T-cell (primary cell): ENCODE results near the gene SLC44A2. TPM values are rescaled to one million over a fixed set of nuclear protein-coding genes. Genes with fewer than 3 reads are reported as not detected.

Source experiments
- ATAC-seq, 4 experiments: fragments of 200-7000 bp in 3 of 4; fragments of 150-1000 bp in 1 of 4; cut with Tn5 transposase; replicated peaks in 1 of 4; 1 replicate in 3 of 4; 2 replicates in 1 of 4; pipeline ENCODE4 v1.10.0; 2021; ENCODE audit warnings: moderate library complexity in 3 of 4, mild to moderate bottlenecking in 2 of 4, moderate number of reproducible peaks in 1 of 4
- CTCF ChIA-PET, 2 donors: fragments of 300-600 bp; sonication (Branson Sonifier 250); formaldehyde crosslinking; loops; one replicate each; lab custom pipeline; 2022; ENCODE audit warnings: antibody characterized with exemption in 2 of 2; lab: Charles Lee
- POLR2A ChIA-PET, 2 donors: fragments of 300-600 bp; sonication (Branson Sonifier 250); formaldehyde crosslinking; loops; one replicate each; lab custom pipeline; 2022; ENCODE audit warnings: antibody characterized with exemption in 2 of 2; lab: Charles Lee
- DNase-seq, 35 experiments: peaks; one replicate each; pipeline versions ENCODE4 v3.0.0 to v3.0.0-alpha.2; 2013 to 2023
- H3K27ac ChIP-seq: one replicate; pipeline ENCODE4 v1.5.1; 2013; ENCODE audit warnings: low read length
- H3K27me3 ChIP-seq, 2 experiments: replicated peaks in 1 of 2; 1 replicate in 1 of 2; 2 replicates in 1 of 2; pipeline versions ENCODE4 v1.6.1 to v1.7.0; 2013; ENCODE audit warnings: low read length in 1 of 2, mixed read lengths in 1 of 2; ENCODE audit not compliant: control insufficient read depth in 2 of 2, insufficient read depth in 2 of 2; ENCODE audit errors: extremely low read depth in 1 of 2
- H3K36me3 ChIP-seq, 2 donors: 1 replicate in 1 of 2; 2 replicates in 1 of 2; pipeline versions ENCODE4 v1.6.1 to v1.7.0; 2013; ENCODE audit warnings: low read length in 1 of 2; ENCODE audit not compliant: control insufficient read depth in 2 of 2, insufficient read depth in 1 of 2; ENCODE audit errors: extremely low read depth in 1 of 2
- H3K4me1 ChIP-seq, 2 experiments: 1 replicate in 1 of 2; 2 replicates in 1 of 2; pipeline versions ENCODE4 v1.6.1 to v1.7.0; 2013; ENCODE audit warnings: low read length in 2 of 2, mixed read lengths in 1 of 2; ENCODE audit not compliant: insufficient read depth in 2 of 2, control insufficient read depth in 1 of 2; ENCODE audit errors: extremely low read depth in 1 of 2
- H3K4me3 ChIP-seq, 2 donors: 1 replicate in 1 of 2; 2 replicates in 1 of 2; pipeline versions ENCODE4 v1.5.1 to v1.7.0; 2013; ENCODE audit warnings: mild to moderate bottlenecking in 2 of 2, low read length in 1 of 2, moderate library complexity in 1 of 2; ENCODE audit not compliant: control insufficient read depth in 1 of 2; ENCODE audit errors: extremely low read depth in 1 of 2
- H3K9me3 ChIP-seq: 2 replicates; pipeline ENCODE4 v1.7.0; 2013
- H3K27ac Mint-ChIP-seq, 2 donors: one replicate each; pipeline ENCODE4 v1.8.0; 2020 to 2021; ENCODE audit warnings: mild to moderate bottlenecking in 2 of 2, mixed read lengths in 2 of 2
- H3K27me3 Mint-ChIP-seq, 2 donors: one replicate each; pipeline ENCODE4 v1.8.0; 2021 to 2022; ENCODE audit warnings: mixed read lengths in 2 of 2
- H3K36me3 Mint-ChIP-seq: one replicate; pipeline ENCODE4 v1.8.0; 2021; ENCODE audit warnings: mixed read lengths
- H3K4me1 Mint-ChIP-seq, 3 donors: one replicate each; pipeline ENCODE4 v1.8.0; 2020 to 2022; ENCODE audit warnings: mixed read lengths in 3 of 3, mild to moderate bottlenecking in 1 of 3
- H3K4me3 Mint-ChIP-seq, 3 donors: one replicate each; pipeline ENCODE4 v1.8.0; 2020 to 2022; ENCODE audit warnings: mild to moderate bottlenecking in 3 of 3, mixed read lengths in 3 of 3, moderate library complexity in 3 of 3
- H3K9me3 Mint-ChIP-seq, 3 donors: one replicate each; pipeline ENCODE4 v1.8.0; 2020 to 2022; ENCODE audit warnings: mixed read lengths in 3 of 3
- WGBS: methylation state at CpG from one replicate; pipeline ENCODE4 v1.1.5; 2013; ENCODE audit warnings: missing lambda C conversion rate; ENCODE audit not compliant: insufficient coverage; 5-methylcytosine and 5-hydroxymethylcytosine counted together
- total RNA-seq, 35 experiments: library from RNA in 6 of 35; stranded (reverse) in 6 of 35; fragments of 120-200 nt in 1 of 35; gene quantifications; one replicate each; pipeline versions ENCODE4 v1.2.1 to v1.2.4 and lab custom pipeline; 2013 to 2026

Gene SLC44A2
- total RNA-seq, 5 donors from 2014 or later (not counting 1 experiment from before 2014, with no cell fraction given), result 204 to 228 (median 218) TPM

- CTCF ChIA-PET, result interaction anchor here in 1 of 2 donors (0.7 kb wide), 1 partner anchor 12 kb away, joined by 3 read pairs; no protein-coding TSS in a partner anchor
- peak overlapping the region in 1 of 2 donors; percentile 4 for H3K27ac Mint-ChIP-seq
- H3K4me3 Mint-ChIP-seq, result no peak overlapping the region
- peaks cover 19 to 27% (median 25%) of the 10 kb centered on the region in 3 donors for H3K4me1 Mint-ChIP-seq
- Histone ChIP-seq H3K27ac (no peak overlapping the region), H3K36me3 (peaks cover 1 to 19% of the 10 kb centered on the region in 2 donors), H3K4me1 (peaks cover 3 to 30% of the 10 kb centered on the region in 2 experiments), H3K9me3 (no peaks in the 10 kb centered on the region), H3K27me3 (no peaks in the 10 kb centered on the region), H3K4me3 (no peak overlapping the region)
- peaks cover 4% of the 10 kb centered on the region for H3K36me3 Mint-ChIP-seq
- DNase-seq, result no peak
- 88% methylated on average over 3 of the region's 4 CpGs for WGBS
- POLR2A ChIA-PET, result interaction anchor here (0.6 to 0.7 kb wide), 3 partner anchors 114 to 141 kb away, joined by 4 to 5 read pairs (median 5); no protein-coding TSS in a partner anchor
- H3K9me3 Mint-ChIP-seq, result no peaks in the 10 kb centered on the region
- no peaks in the 10 kb centered on the region for H3K27me3 Mint-ChIP-seq
- ATAC-seq, result no peak
Observed at GRCh38 chr19:10648360-10648759, 23.0 kb downstream of the SLC44A2 start.

- Histone ChIP-seq H3K4me1 (peaks cover 17 to 36% of the 10 kb centered on the region in 2 experiments), H3K9me3 (no peaks in the 10 kb centered on the region), H3K36me3 (peaks cover 0 to 8% of the 10 kb centered on the region in 2 donors), H3K27ac (peak overlapping the region; percentile 98), H3K4me3 (no peak overlapping the region), H3K27me3 (no peaks in the 10 kb centered on the region)
- H3K27me3 Mint-ChIP-seq, result no peaks in the 10 kb centered on the region
- ATAC-seq (no peak), DNase-seq (no peak)
- peaks cover 28 to 39% (median 34%) of the 10 kb centered on the region in 3 donors for H3K4me1 Mint-ChIP-seq
- H3K9me3 Mint-ChIP-seq, result no peaks in the 10 kb centered on the region
- H3K27ac Mint-ChIP-seq, result peak overlapping the region; percentile 64 to 73
- WGBS, result 96% methylated on average over 2 of the region's 4 CpGs
- CTCF ChIA-PET, result interaction anchor here in 1 of 2 donors (0.6 to 0.8 kb wide), 2 partner anchors 50 to 135 kb away, joined by 4 to 6 read pairs; no protein-coding TSS in a partner anchor
- peaks cover 4% of the 10 kb centered on the region for H3K36me3 Mint-ChIP-seq
- POLR2A ChIA-PET, result interaction anchor here in 1 of 2 donors (0.7 kb wide), 1 partner anchor 84 kb away, joined by 8 read pairs; no protein-coding TSS in a partner anchor
- H3K4me3 Mint-ChIP-seq, result peak overlapping the region; percentile 94 to 96 (median 95)
Observed at GRCh38 chr19:10651851-10652250, 26.5 kb downstream of the SLC44A2 start.

- H3K27me3 Mint-ChIP-seq, result no peaks in the 10 kb centered on the region
- H3K9me3 Mint-ChIP-seq, result no peaks in the 10 kb centered on the region
- Histone ChIP-seq H3K4me1 (peaks cover 17 to 52% of the 10 kb centered on the region in 2 experiments), H3K4me3 (peak overlapping the region; percentile 97 to 99), H3K36me3 (peaks cover 0 to 15% of the 10 kb centered on the region in 2 donors), H3K27ac (peak overlapping the region; percentile 98), H3K27me3 (no peaks in the 10 kb centered on the region), H3K9me3 (no peaks in the 10 kb centered on the region)
- POLR2A ChIA-PET, result interaction anchor here in 1 of 2 donors (0.7 kb wide), 1 partner anchor 88 kb away, joined by 3 read pairs; the partner anchor contains the start of gene KRI1
- 0% methylated on average over 17 of the region's 18 CpGs for WGBS
- peaks cover 8% of the 10 kb centered on the region for H3K36me3 Mint-ChIP-seq
- peak overlapping the region; percentile 94 to 96 (median 95) for H3K4me3 Mint-ChIP-seq
- no peak for ATAC-seq
- CTCF ChIA-PET, result interaction anchor here in 1 of 2 donors (0.7 kb wide), 1 partner anchor 72 kb away, joined by 3 read pairs; no protein-coding TSS in a partner anchor
- no peak for DNase-seq
- peak overlapping the region; percentile 97 to 98 for H3K27ac Mint-ChIP-seq
- peaks cover 40 to 44% (median 41%) of the 10 kb centered on the region in 3 donors for H3K4me1 Mint-ChIP-seq
Observed at GRCh38 chr19:10653482-10653731, 28.1 kb downstream of the SLC44A2 start.

- Mint-ChIP-seq H3K27ac (peak within 1 kb of the TSS; percentile 97 to 98), H3K9me3 (no peaks in the 10 kb centered on the region), H3K36me3 (peaks cover 8% of the 10 kb centered on the region), H3K4me1 (peaks cover 40 to 50% (median 46%) of the 10 kb centered on the region in 3 donors), H3K27me3 (no peaks in the 10 kb centered on the region), H3K4me3 (peak within 1 kb of the TSS; percentile 94 to 96 (median 95))
- H3K9me3 ChIP-seq, result no peaks in the 10 kb centered on the region
- peak within 1 kb of the TSS; percentile 97 to 99 for H3K4me3 ChIP-seq
- ATAC-seq (peak; percentile 81 to 87 (median 82)), DNase-seq (peak; percentile 99 to 100 (median 100))
- ChIA-PET CTCF (interaction anchor here in 1 of 2 donors (0.7 kb wide), 1 partner anchor 73 kb away, joined by 3 read pairs; no protein-coding TSS in a partner anchor), POLR2A (no interaction called here)
- peaks cover 0 to 15% of the 10 kb centered on the region in 2 donors for H3K36me3 ChIP-seq
- under 1% methylated on average over 66 of the region's 91 CpGs for WGBS
- H3K27me3 ChIP-seq, result no peaks in the 10 kb centered on the region
- H3K4me1 ChIP-seq, result peaks cover 17 to 58% of the 10 kb centered on the region in 2 experiments
- peak within 1 kb of the TSS; percentile 98 for H3K27ac ChIP-seq
Observed at GRCh38 chr19:10653732-10654609, 28.6 kb downstream of the SLC44A2 start, which contains the start of gene ILF3. TSS of gene ILF3 (plus strand) at chr19:10654346. CDS start at chr19:10670606, 16,260 bp downstream.

GRCh38 chr19:10654610-10655456 lies 29.5 kb downstream of the SLC44A2 start:
- Histone ChIP-seq H3K4me3 (peak overlapping the region; percentile 81 to 87), H3K9me3 (no peaks in the 10 kb centered on the region), H3K36me3 (peaks cover 0 to 15% of the 10 kb centered on the region in 2 donors), H3K4me1 (peaks cover 19 to 63% of the 10 kb centered on the region in 2 experiments), H3K27ac (peak overlapping the region; percentile 89), H3K27me3 (no peaks in the 10 kb centered on the region)
- WGBS, result under 1% methylated on average over 64 of the region's 73 CpGs
- CTCF ChIA-PET, result interaction anchor here in 1 of 2 donors (0.6 kb wide), 1 partner anchor 87 kb away, joined by 3 read pairs; no protein-coding TSS in a partner anchor
- H3K4me1 Mint-ChIP-seq, result peaks cover 44 to 55% (median 54%) of the 10 kb centered on the region in 3 donors
- H3K36me3 Mint-ChIP-seq, result peaks cover 8% of the 10 kb centered on the region
- H3K4me3 Mint-ChIP-seq, result peak overlapping the region; percentile 94 to 96 (median 95)
- no peaks in the 10 kb centered on the region for H3K27me3 Mint-ChIP-seq
- POLR2A ChIA-PET, result no interaction called here
- H3K27ac Mint-ChIP-seq, result peak overlapping the region; percentile 55 to 97
- H3K9me3 Mint-ChIP-seq, result no peaks in the 10 kb centered on the region
- ATAC-seq (peak; percentile 27 to 43 (median 36)), DNase-seq (peak in 26 of 35 experiments; percentile 7 to 85 (median 50))
